ENCODE results near the gene WDR33. TPM values are rescaled to one million over a fixed set of nuclear protein-coding genes. Genes with fewer than 3 reads are reported as not detected.

WDR33 gene
- total and polyA plus RNA-seq, 2 donors (not counting 3 experiments of a cell fraction or from before 2014, with no cell fraction given): 16.4 to 52.5 TPM

DNA sequence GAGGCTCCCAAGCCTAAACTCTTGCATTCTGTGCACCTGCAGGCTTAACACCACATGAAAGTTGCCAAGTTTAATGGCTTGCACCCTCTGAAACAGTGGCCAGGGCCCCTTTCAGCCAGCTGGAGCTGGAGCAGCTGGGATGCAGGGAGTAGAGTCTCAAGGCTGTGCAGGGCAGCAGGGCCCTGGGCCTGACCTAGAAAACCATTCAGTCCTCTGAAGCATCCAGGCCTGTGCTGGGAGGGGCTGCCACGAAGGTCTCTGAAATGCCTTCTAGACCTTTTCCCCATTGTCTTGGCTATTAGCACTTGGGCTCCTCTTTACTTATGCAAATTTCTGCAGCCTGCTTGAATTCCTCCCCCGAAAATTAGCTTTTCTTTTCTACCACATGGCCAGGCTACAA is 120.3 kb downstream of the WDR33 start:
- Histone ChIP-seq H3K4me2 (ENCODE audit: insufficient read depth, low read length) (no peak overlapping the region), H3K9me3 (replicated peaks; ENCODE audit: control insufficient read depth, insufficient read depth, low read length) (no peaks in the 10 kb centered on the region), H3K9me1 (replicated peaks; ENCODE audit: control insufficient read depth, extremely low read depth, insufficient read depth, low read length) (no peaks in the 10 kb centered on the region), H3K27ac (ENCODE audit: insufficient read depth, low read depth, low read length) (no peak overlapping the region), H3K27me3 (ENCODE audit: control insufficient read depth in 2 of 2, insufficient read depth in 2 of 2, low read length in 2 of 2) (no peaks in the 10 kb centered on the region), H3K4me1 (ENCODE audit: control insufficient read depth, extremely low read depth, insufficient read depth, low read length) (peaks cover 4% of the 10 kb centered on the region), H3K36me3 (ENCODE audit: control insufficient read depth in 2 of 2, extremely low read depth in 1 of 2, insufficient read depth in 2 of 2, low read length in 2 of 2) (no peaks in the 10 kb centered on the region), H2AFZ (ENCODE audit: low read depth, low read length) (no peak overlapping the region), H3K79me2 (ENCODE audit: control insufficient read depth, insufficient read depth, low read length) (no peaks in the 10 kb centered on the region), H4K20me1 (replicated peaks; ENCODE audit: control insufficient read depth, extremely low read depth, insufficient read depth, low read length) (no peaks in the 10 kb centered on the region), H3K9ac (replicated peaks; ENCODE audit: extremely low read depth, insufficient read depth, low read length) (no peak overlapping the region), H3K4me3 (replicated peaks in 1 of 3; ENCODE audit: insufficient read depth in 1 of 3, low read depth in 1 of 3, low read length in 3 of 3) (no peak overlapping the region)
- TF ChIP-seq, protein P1, sequence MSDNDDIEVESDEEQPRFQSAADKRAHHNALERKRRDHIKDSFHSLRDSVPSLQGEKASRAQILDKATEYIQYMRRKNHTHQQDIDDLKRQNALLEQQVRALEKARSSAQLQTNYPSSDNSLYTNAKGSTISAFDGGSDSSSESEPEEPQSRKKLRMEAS (IDR thresholded peaks at IDR 0.05; ENCODE audit: insufficient read depth, insufficient read length): no peak
- no peak for TF ChIP-seq POLR2AphosphoS5 (IDR thresholded peaks at IDR 0.05; ENCODE audit: insufficient read depth, low read depth, low read length)
- TF ChIP-seq, protein P2, sequence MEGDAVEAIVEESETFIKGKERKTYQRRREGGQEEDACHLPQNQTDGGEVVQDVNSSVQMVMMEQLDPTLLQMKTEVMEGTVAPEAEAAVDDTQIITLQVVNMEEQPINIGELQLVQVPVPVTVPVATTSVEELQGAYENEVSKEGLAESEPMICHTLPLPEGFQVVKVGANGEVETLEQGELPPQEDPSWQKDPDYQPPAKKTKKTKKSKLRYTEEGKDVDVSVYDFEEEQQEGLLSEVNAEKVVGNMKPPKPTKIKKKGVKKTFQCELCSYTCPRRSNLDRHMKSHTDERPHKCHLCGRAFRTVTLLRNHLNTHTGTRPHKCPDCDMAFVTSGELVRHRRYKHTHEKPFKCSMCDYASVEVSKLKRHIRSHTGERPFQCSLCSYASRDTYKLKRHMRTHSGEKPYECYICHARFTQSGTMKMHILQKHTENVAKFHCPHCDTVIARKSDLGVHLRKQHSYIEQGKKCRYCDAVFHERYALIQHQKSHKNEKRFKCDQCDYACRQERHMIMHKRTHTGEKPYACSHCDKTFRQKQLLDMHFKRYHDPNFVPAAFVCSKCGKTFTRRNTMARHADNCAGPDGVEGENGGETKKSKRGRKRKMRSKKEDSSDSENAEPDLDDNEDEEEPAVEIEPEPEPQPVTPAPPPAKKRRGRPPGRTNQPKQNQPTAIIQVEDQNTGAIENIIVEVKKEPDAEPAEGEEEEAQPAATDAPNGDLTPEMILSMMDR (IDR thresholded peaks at IDR 0.05; ENCODE audit: extremely low read depth in 1 of 2, insufficient read depth in 1 of 2, low read depth in 1 of 2, low read length in 2 of 2): no peak
- TF ChIP-seq GATA2 (IDR thresholded peaks at IDR 0.05; ENCODE audit: insufficient read depth, insufficient read length, low read depth, low read length): no peak
- no peak for TF ChIP-seq MYC (IDR thresholded peaks at IDR 0.05; ENCODE audit: low read depth, low read length)
- no peak for TF ChIP-seq FOS (IDR thresholded peaks at IDR 0.05; ENCODE audit: borderline replicate concordance, insufficient read depth, low read length)
- no TSS peak for BruUV-seq (replicated peaks)
- intact Hi-C loops (cut with micrococcal nuclease) (no loop called here), dilution Hi-C loops (cut with MboI; ENCODE audit: extremely low pct_ligation_motif_present, low sequenced_read_pairs) (no loop called here)
- CTCF ChIA-PET: interaction anchor here (1.3 to 3.1 kb wide), 2 partner anchors 15 to 100 kb away, joined by 3 to 19 read pairs; partner anchors contain the start of gene LIMS2
- FAIRE-seq (no peak), DNase-seq (ENCODE audit: low read depth, low spot score) (no peak)
- POLR2A ChIA-PET: no interaction called here

Data from endothelial cell of umbilical vein (primary cell).